Fibroblast of lung (primary cell): Measurements from ENCODE around the gene HPRT1. TPM values are rescaled to one million over a fixed set of nuclear protein-coding genes. Genes with fewer than 3 reads are reported as not detected.

Experiments
- DNase-seq, 2 donors: peaks; one replicate each; pipeline versions ENCODE4 v3.0.0 to v3.0.0-alpha.2; 2010; ENCODE audit warnings: low read depth in 2 of 2
- H2AFZ ChIP-seq: 2 replicates; pipeline ENCODE4 v1.5.1; 2012; ENCODE audit warnings: low read length, control low read depth, inconsistent platforms
- H3K27ac ChIP-seq: 2 replicates; pipeline ENCODE4 v1.5.1; 2011; ENCODE audit warnings: low read length, control low read depth; ENCODE audit not compliant: insufficient read depth
- H3K27me3 ChIP-seq: 2 replicates; pipeline ENCODE4 v1.5.1; 2011; ENCODE audit warnings: mild to moderate bottlenecking, low read length; ENCODE audit not compliant: control insufficient read depth, insufficient read depth
- H3K36me3 ChIP-seq: 2 replicates; pipeline ENCODE4 v1.5.1; 2011; ENCODE audit warnings: low read length; ENCODE audit not compliant: control insufficient read depth, insufficient read depth
- H3K4me1 ChIP-seq: 2 replicates; pipeline ENCODE4 v1.5.1; 2011; ENCODE audit warnings: low read length; ENCODE audit not compliant: control insufficient read depth, insufficient read depth; ENCODE audit errors: extremely low read depth
- H3K4me2 ChIP-seq: 2 replicates; pipeline ENCODE4 v1.5.1; 2011; ENCODE audit warnings: low read length, control low read depth; ENCODE audit not compliant: insufficient read depth; ENCODE audit errors: extremely low read depth
- H3K4me3 ChIP-seq, 4 experiments: fragments of 200-600 bp in 1 of 4; sonication (generic) in 1 of 4; replicated peaks in 1 of 4; 2 replicates each; pipeline ENCODE4 v1.5.1; 2011 to 2016; ENCODE audit warnings: low read length in 4 of 4, low read depth in 3 of 4, mild to moderate bottlenecking in 3 of 4, control low read depth in 2 of 4, inconsistent platforms in 1 of 4, mixed read lengths in 1 of 4; ENCODE audit not compliant: insufficient read depth in 1 of 4; ENCODE audit errors: control extremely low read depth in 1 of 4
- H3K79me2 ChIP-seq: 2 replicates; pipeline ENCODE4 v1.5.1; 2012; ENCODE audit warnings: mild to moderate bottlenecking, low read length, inconsistent platforms; ENCODE audit not compliant: control insufficient read depth, insufficient read depth
- H3K9ac ChIP-seq: 2 replicates; pipeline ENCODE4 v1.5.1; 2011; ENCODE audit warnings: mild to moderate bottlenecking, low read length, control low read depth; ENCODE audit not compliant: insufficient read depth
- H3K9me3 ChIP-seq: 2 replicates; pipeline ENCODE4 v1.5.1; 2012; ENCODE audit warnings: low read depth, low read length; ENCODE audit not compliant: control insufficient read depth, insufficient read depth
- H4K20me1 ChIP-seq: 2 replicates; pipeline ENCODE4 v1.5.1; 2011; ENCODE audit warnings: low read length; ENCODE audit not compliant: control insufficient read depth, insufficient read depth; ENCODE audit errors: extremely low read depth
- CTCF ChIP-seq, 2 donors: IDR thresholded peaks in 1 of 2; conservative IDR thresholded peaks in 1 of 2; 1 replicate in 1 of 2; 2 replicates in 1 of 2; pipeline ENCODE4 v1.5.1; 2011 to 2012; ENCODE audit warnings: low read length in 2 of 2, control low read depth in 1 of 2, inconsistent platforms in 1 of 2, low read depth in 1 of 2, mild to moderate bottlenecking in 1 of 2
- EZH2 ChIP-seq: IDR thresholded peaks from 2 replicates; pipeline ENCODE4 v1.5.1; 2012; ENCODE audit warnings: low read length, control low read depth, mild to moderate bottlenecking; ENCODE audit errors: missing control alignments
- polyA plus RNA-seq, 2 donors: library from polyadenylated mRNA; depleted of rRNA in 1 of 2; stranded (reverse) in 1 of 2; unstranded in 1 of 2; fragments of >200 nt; gene quantifications; 2 replicates each; pipeline ENCODE4 v1.2.1, GENCODE V29; 2011 to 2012; ENCODE audit warnings: missing spikeins in 1 of 2
- total RNA-seq: library from RNA; depleted of rRNA; stranded (reverse); fragments of >200 nt; gene quantifications from 2 replicates; pipeline ENCODE4 v1.2.1, GENCODE V29; 2014

HPRT1 gene
- total and polyA plus RNA-seq, 2 donors (not counting 1 experiment from before 2014, with no cell fraction given), result 23.0 to 51.8 TPM

GRCh38 chrX:134526399-134526798 is 66.4 kb downstream of the HPRT1 start:
- H2AFZ ChIP-seq, result no peak overlapping the region
- H3K4me2 ChIP-seq, result no peak overlapping the region
- TF ChIP-seq EZH2, result no peak
- no peak for TF ChIP-seq CTCF (conservative IDR thresholded peaks at IDR 0.05 in 1 of 2, IDR thresholded peaks at IDR 0.05 in 1 of 2; ENCODE audit: low read depth in 1 of 2, low read length in 2 of 2)
- no peak overlapping the region for H3K9ac ChIP-seq
- no peaks in the 10 kb centered on the region for H3K27me3 ChIP-seq
- H3K27ac ChIP-seq, result no peak overlapping the region
- no peaks in the 10 kb centered on the region for H3K4me1 ChIP-seq
- no peaks in the 10 kb centered on the region for H3K9me3 ChIP-seq
- peak in 1 of 2 donors; percentile 46 for DNase-seq
- H3K36me3 ChIP-seq, result no peaks in the 10 kb centered on the region
- no peaks in the 10 kb centered on the region for H3K79me2 ChIP-seq
- no peak overlapping the region for H3K4me3 ChIP-seq
- no peaks in the 10 kb centered on the region for H4K20me1 ChIP-seq

- Histone ChIP-seq H4K20me1 (no peaks in the 10 kb centered on the region), H2AFZ (no peak overlapping the region), H3K9me3 (no peaks in the 10 kb centered on the region), H3K27ac (no peak overlapping the region), H3K79me2 (no peaks in the 10 kb centered on the region), H3K27me3 (no peaks in the 10 kb centered on the region), H3K4me3 (no peak overlapping the region), H3K4me1 (no peaks in the 10 kb centered on the region), H3K9ac (no peak overlapping the region), H3K4me2 (no peak overlapping the region), H3K36me3 (no peaks in the 10 kb centered on the region)
- no peak for TF ChIP-seq EZH2
- TF ChIP-seq CTCF (conservative IDR thresholded peaks at IDR 0.05 in 1 of 2, IDR thresholded peaks at IDR 0.05 in 1 of 2; ENCODE audit: low read depth in 1 of 2, low read length in 2 of 2), result no peak
- no peak for DNase-seq
Observed at GRCh38 chrX:134528960-134529359, 69.0 kb downstream of the HPRT1 start.

- no peak overlapping the region for H3K9ac ChIP-seq
- no peak for DNase-seq
- H3K9me3 ChIP-seq, result no peaks in the 10 kb centered on the region
- H3K4me2 ChIP-seq, result no peak overlapping the region
- H4K20me1 ChIP-seq, result no peaks in the 10 kb centered on the region
- no peaks in the 10 kb centered on the region for H3K4me1 ChIP-seq
- H2AFZ ChIP-seq, result no peak overlapping the region
- H3K27ac ChIP-seq, result no peak overlapping the region
- TF ChIP-seq CTCF (conservative IDR thresholded peaks at IDR 0.05 in 1 of 2, IDR thresholded peaks at IDR 0.05 in 1 of 2; ENCODE audit: low read depth in 1 of 2, low read length in 2 of 2) (no peak), EZH2 (no peak)
- no peaks in the 10 kb centered on the region for H3K36me3 ChIP-seq
- no peak overlapping the region for H3K4me3 ChIP-seq
- no peaks in the 10 kb centered on the region for H3K79me2 ChIP-seq
- H3K27me3 ChIP-seq, result no peaks in the 10 kb centered on the region
Observed at GRCh38 chrX:134529481-134529880, 69.5 kb downstream of the HPRT1 start.
